HG03520 (cell line): Measurements from ENCODE around the gene GALNT17.
"Not testable (repeated sequence)": the region's sequence is repeated elsewhere in the genome, so short reads cannot be mapped to it uniquely, and the experiment has no call there.

Experiments used
- ATAC-seq: cut with Tn5 transposase; IDR thresholded peaks from one replicate; pipeline ENCODE4 v1.9.1; 2021; ENCODE audit warnings: mild to moderate bottlenecking, moderate library complexity; ENCODE audit not compliant: unreplicated experiment

The GALNT17 gene

DNA sequence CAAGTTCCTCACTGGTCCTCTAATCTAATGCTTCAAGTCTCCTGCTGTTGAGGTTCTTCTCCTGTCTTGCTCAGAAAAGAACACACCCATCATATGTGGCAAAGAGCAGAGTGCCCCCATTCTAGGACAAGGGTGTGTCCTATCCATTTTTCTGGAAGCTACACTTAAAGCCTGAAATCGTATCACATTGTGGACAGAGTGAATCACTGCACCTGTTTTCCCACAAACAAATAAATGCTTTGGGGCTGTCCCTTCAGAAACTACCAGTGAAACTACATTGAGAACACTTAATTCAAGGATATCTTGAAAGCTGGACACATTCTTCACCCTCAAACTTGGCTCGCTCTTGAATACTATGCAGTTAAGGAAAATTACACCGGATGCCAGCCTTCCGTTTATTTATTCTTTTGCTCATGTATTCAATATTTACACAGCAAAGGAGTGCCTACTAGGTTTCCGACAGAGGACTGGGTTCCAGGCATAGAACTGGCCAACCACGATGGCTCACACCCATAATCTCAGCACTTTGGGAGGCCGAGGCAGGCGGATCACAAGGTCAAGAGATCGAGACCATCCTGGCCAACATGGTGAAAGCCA, 473.0 kb downstream of the GALNT17 start:
- no peak for ATAC-seq

DNA sequence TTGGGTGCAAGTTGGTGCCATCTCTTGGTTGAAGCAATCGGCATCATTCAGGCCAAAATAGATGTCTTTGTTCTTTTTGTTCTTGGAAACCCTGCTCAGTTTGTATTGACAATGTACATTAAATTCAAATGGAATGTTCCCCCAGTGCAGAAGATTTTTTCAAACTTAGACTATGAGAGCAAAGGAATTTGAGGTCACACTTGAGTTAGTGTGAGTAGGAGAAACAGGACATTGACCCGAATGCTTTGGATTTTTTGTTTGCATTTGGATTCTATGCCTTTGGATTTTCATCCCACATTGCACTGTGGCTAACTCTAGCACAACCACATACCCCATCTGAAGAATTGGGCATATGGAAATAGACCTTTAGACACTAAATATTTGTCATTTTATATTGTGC, 480.0 kb downstream of the GALNT17 start:
- ATAC-seq = no peak

DNA sequence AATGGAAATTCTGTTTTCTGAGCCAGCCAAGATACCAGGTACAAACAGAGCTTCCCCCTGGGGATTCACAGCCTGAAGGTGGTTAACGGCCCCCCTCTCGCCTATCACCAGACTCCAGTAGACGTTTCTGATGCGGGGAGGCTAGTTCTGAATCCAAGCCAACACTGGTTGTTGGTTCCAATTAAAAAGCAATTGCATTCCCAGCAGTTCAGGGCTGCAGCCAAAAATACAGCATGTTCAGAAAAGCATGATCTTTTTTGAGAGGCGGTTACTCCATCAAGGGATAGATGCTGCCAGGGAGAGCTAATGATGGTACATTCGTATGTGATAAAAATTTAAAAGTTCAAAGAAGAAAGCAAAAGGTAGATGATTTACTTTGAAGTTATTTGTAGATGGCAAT, 481.0 kb downstream of the GALNT17 start:
- ATAC-seq = no peak

DNA sequence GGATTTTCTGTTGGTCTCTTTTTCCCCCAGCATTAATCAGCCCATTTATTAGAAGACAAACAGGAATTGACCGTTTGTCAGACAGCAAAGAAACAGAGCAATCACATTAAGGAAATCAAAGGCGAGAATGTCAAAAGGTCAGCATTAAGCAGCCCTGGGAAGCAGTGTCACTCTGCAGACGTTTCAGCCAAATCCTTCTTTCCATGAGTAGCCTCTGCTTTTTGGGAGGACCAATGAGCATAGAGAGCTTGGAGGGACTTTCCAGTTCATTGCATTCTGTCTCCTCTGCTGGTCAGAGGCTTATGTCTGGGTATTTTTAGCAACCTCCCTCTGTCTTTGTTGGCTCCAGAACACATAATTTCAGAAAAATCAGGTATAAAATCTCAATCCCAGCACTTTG, 481.4 kb downstream of the GALNT17 start:
- ATAC-seq = no peak

DNA sequence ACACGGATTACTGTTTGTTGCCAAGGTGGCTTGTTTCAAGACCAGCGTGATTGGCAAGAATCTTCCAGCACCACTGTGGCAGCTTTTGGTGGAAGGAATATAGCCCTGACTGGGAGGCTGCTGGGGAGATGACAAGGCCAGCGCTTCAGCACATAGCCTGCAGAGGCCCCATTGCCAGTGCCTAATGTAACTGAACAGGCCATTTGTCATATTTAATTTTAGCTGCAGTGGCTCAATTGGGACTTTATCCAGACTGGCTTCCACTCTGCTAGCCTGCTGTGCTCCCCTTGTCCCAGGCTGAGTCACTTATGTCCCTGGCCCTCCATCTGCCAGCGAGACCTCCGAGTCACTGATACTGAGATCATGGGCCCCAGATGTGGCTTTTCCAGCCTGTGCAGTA, 483.1 kb downstream of the GALNT17 start:
- ATAC-seq = no peak

DNA sequence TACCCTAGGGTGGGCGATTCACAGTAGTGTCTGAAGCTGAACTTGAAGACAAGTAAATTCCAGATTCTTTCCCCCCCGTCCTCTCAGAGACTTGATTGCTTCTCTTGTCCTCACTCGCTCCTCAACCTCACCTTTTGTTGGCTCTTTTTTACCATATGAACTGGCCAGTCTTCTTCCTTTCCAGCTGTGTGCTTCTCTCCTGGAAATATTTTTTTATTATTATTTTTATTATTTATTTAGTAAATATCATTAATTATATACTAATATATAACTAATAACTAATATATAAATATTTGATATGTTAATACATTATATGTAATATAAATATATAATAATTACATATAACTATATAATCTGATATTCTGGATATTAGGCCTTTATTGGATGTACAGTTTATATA, 484.3 kb downstream of the GALNT17 start:
- ATAC-seq = no peak

DNA sequence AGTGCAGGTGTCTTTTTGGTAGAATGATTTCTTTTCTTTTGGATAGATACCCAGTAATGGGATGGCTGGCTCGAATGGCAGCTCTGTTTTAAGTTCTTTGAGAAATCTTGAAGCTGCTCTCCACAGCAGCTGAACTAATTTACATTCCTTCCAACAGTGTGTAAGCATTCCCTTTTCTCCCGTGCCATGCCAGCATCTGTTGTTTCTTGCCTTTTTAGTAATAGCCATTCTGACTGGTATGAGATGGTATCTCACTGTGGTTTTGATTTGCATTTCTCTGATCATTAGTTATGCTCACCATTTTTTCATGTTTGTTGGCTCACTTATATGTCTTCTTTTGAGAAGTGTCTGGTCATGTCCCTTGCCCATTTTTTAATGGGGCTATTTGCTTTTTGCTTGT, 486.3 kb downstream of the GALNT17 start:
- no peak for ATAC-seq

DNA sequence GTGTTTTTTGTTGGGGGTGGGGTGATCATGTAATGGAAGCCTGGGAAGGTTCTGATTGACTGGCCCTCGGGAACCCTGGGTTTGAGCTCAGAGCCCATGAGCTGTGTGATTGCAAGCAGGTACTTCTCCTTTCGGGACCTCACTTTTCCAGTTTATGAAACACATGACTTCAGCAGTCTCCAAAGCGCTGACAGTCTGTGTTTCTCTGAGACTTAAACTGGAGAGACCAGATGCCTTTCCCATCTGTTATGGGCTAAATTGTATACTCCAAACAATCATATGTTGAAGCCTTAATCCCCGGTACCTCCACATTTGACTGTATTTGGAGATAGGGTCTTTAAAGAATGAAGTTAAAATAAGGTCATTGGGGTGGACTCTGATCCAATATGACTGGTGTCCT, 493.6 kb downstream of the GALNT17 start:
- no peak for ATAC-seq

DNA sequence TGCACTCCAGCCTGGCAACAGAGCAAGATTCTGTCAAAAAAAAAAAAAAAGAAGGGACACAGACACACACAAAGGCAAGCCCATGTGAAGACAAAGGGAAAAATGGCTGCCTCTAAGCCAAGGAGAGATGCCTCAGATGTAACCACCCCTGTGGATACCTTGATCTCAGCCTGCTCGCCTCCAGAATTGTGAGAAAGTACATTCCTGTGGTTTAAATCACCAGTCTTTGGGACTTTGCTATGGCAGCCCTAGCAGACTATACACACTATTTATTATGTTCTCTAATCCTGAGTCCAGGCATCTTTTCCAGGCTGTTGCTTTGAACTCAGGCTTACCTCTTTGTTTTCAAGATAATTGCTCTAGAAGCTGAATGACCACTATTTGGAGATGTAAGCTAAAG, 494.3 kb downstream of the GALNT17 start:
- ATAC-seq = no peak

DNA sequence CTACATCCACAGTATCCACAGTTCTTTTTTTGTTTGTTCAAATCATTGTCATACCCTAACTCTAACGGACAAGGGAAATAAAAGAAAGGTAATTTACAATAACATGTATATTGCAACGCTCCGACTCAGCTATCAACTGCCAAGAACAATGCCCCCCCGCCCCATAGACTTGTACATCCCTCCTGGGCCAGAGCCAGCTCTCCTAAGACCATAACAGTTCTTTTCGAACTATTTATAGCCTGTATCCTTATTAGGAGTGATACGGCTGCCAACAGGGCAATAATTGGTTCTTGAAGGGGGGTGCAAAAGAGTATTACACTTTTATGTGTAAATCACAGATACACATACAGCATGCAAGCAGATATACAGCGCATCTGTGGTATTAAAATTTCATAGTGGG, 495.7 kb downstream of the GALNT17 start:
- ATAC-seq = no peak

DNA sequence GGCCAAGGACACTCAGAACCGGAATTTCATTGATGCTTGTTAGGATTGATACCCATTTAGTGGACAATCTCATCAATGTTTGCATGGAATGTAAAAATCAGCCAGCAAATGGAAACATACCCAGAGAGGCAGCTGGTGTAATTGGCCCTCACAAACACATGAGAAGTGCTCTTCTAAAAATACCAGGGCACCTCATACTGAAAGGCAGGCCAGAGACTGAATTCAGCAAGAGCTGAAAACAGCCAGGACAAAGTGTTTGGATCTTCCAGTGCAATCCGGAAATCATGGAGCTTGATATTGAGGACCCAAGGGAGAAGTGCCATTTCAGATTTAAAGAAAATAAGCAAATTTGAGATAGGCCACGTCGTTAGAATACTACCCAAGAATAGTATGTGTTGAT, 498.6 kb downstream of the GALNT17 start:
- no peak for ATAC-seq

DNA sequence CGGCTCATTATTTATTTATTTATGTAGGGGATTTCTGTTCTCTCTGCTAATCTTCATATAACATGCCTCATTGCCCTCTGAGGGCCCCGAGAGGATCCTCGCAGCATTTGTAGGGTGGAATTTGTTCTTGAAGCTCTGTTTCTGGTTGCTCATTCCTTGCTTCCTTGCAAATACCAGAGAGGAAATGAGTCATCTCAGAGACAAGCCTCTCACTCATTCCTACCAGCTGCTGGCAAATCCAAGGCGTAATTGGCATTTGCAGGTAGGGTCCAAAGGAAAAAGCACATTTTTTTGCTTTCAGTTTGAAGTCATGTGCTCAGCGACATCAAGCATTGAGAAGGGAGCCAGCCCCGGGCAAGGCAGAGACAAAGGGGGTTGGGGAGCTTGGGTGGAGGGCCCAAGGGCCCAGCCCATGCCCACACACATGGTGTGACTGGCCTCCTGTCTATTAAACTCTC, 501.6 kb downstream of the GALNT17 start:
- ATAC-seq = no peak

DNA sequence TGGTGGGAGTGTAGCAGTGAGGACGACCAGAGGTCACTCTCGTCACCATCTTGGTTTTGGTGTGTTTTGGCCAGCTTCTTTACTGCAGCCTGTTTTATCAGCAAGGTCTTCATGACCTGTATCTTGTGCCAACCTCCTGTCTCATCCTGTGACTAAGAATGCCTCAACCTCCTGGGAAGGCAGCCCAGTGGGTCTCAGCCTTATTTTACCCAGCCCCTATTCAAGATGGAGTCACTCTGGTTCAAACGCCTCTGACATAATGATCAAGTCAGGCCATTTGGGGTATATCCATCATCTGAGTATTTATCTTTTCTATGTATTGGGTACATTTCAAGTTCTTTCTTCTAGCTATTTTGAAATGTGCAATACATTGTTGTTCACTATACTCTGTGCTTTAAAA, 503.9 kb downstream of the GALNT17 start:
- ATAC-seq = not testable (repeated sequence)

DNA sequence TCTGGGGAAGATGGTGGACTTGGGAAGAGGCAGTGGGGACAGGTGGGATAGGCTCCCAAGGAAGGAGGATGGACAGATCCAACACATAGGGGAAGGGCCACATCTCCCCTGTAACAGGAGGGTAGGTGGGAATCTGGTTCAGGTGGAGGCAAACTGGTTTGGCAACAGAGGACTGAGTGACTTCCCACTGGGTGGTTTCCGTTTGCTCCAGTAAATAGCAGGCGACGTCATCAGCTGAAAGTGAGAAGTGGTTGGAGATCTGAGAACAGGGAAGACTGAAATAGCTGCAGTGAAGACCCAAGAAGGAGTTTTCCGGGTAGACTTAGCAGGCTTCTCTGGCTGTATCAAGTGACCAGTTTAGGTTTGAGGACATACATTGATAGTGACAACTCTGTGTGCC, 504.4 kb downstream of the GALNT17 start:
- no peak for ATAC-seq

DNA sequence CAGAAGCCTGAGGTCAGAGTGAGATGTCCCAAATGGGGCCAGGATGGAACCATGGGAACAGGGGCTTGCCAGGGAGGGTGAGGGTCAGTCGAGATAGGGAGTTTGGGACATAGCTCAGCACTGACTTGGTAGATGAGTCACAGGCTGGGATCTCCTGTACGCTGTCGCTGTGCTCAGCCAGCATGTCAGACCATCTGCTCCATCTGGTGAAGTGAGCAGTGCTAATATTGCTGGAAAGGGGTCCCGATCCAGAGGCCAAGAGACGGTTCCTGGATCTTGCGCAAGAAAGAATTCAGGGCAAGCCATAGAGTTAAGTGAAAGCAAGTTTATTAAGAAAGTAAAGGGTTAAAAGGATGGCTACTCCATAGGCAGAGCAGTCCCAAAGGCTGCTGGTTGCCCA, 505.6 kb downstream of the GALNT17 start:
- ATAC-seq = no peak

DNA sequence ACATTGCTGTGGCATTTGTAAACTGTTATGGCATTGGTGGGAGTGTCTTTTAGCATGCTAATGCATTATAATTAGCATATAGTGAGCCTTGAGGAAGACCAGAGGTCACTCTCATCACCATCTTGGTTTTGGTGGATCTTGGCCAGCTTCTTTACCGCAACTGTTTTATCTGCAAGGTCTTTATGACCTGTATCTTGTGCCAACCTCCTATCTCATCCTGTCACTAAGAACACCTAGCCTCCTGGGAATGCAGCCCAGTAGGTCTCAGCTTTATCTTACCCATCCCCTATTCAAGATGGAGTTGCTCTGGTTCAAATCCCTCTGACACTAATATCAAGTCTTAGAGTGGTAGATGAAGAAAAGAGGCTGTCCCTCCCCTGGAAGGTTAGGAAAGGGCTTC, 506.2 kb downstream of the GALNT17 start:
- ATAC-seq = no peak

DNA sequence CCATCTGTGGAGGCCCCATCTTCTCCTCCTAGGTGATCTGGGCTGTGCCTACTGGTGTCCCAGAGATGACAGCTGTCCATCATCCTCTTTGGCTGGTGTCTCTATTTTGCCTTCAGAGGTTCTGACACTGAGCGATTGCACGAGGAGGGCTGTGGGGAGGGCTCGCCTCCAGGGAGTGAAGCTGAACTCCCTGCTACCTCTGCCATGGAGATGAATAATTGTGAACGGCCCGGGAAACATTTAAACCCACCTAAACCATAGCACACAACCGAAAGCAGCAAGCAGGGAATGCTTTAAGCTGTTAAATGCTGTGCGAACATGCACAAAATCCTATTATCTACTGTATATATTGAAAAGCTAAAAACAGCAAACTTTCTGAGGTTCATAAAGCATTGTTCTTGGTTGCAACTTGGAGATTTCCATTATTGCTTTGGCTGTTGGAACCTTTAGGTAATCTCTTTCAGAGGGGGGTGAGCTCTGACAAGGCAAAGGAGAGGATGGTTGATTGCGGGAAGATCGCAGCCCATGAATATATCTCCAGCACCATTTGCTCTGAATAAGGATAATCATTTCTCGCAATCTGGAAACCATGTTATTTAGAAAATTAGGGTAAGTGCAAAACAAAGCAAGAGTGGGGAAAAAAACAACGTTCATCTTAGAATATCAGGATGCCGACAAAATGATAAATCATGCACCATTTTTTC, 507.6 kb downstream of the GALNT17 start:
- no peak for ATAC-seq

DNA sequence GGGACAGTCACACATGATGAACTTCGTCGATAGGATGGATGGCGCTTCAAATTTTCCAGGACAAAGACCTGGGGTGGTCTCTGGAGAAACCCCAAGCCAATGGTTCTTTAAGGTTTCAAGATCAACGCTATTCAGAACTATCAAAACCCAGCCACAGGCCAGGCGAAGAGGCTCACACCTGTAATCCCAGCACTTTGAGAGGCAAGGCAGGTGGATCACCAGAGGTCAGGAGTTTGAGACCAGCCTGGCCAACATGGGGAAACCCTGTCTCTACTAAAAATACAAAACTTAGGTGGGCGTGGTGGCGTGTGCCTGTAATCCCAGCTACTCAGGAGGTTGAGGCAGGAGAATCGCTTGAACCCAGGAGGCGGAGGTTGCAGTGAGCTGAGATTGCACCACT, 511.1 kb downstream of the GALNT17 start:
- not testable (repeated sequence) for ATAC-seq

DNA sequence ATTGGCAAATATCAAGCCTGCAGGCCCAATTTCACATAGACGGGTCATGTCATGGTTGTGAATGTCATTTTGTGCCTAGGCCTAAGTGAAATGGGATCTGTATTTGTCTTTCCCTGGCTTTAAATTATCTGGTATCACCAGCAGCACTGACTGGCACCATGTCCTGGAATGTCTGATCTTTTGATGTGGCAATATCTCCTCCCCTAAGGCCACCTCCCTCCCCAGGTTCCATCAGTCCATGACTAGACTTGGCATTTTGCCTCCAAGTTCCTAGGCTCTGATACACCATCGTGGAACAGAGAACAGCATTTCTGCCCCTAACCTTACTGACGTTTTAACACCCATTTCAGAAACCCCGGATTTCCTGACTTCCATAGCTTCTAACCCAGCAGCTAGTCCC, 513.9 kb downstream of the GALNT17 start:
- no peak for ATAC-seq

DNA sequence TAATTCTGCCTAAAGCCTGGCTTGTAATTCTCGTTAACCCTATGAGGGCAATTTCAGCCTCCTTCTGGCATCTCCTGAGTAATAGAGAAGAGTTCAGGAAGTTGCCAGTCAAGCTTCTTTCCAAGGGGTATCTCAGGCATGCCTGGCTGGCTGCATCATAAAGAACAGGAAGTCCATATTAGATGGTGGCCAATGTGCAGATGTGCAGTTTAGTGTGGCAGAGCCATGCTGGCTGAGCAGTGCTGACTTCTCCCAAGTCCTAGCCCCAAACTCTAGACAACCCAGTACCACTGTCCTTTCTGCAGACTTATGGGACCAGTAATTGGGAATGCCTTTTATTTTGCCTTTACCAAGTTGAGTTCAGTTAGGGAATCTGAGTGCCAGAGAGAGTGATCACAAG, 517.9 kb downstream of the GALNT17 start:
- ATAC-seq = no peak

DNA sequence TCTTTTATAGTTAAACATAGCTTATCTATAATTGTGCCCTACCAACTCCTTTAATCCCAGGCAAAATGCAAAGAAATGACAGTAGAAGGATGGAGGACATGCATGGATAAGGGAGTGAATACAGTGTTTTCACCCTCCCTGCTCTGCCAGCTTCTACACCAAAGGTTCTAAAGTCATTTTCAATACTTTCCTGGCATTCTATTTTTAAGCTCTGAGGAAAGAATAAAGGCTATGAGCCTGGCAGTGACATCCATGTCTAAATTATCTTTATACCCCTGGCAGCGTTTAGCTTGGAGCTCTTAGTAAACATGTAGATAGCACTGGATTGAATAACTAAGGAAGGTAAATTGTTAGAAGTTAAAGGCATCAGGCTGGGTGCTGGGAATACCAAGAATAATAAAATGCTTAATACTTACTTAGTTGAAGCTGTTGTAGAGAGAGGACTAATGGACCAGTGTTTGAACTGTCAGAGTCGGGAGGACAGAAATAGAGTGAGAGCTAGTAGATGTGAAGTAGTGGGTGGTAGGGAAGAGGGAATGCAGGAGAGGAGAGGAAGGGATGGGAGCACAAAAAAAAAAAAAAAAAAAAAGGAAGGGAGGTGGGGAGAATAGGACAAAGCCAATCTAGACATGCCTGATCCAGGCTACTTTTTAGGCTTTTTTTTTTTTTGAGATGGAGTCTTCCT, 518.9 kb downstream of the GALNT17 start:
- ATAC-seq = no peak

DNA sequence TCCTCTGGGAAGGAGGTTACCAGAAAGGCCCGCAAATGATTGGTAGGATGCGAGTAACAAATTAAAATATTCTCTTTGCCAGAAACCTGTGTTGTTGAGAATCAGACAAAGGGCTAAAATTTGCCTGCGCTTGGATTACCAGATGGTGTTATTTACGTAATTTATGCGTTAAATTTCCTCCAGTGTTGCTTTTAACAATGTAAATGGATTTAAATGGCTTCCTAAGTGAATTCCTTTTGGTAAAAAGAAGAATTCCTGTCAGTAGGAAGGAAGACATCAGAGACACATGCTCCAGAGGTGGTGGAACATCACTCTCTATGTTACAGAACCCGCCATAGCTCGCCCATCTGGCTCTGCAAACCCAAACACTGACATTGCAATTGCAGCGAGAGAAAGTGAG, 520.6 kb downstream of the GALNT17 start:
- no peak for ATAC-seq
